ENCODE data around the gene RAB31.

RAB31 gene

DNA sequence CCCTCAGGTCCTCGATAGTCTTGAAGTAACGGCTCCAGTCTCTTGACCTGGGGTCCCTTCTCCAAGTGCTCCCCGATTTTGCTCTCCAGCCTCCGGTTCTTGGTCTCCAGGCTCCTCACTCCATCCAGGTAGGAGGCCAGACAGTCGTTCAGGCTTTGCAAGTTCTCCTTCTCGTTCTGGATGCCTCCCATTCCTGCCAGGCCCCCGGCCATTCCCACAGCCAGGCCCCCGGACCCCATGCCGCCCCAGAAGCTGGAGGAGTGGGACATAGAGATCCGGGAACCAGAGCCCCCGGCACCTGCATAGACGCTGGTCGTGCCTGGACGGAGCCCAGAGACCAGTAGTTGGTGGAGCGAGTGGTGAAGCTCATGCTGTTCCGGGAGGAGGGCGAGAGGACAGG lies 29.0 kb upstream of the RAB31 start:
- Histone ChIP-seq H3K36me3 (ENCODE audit: control insufficient read depth in 2 of 2, insufficient read depth in 2 of 2, low read length in 2 of 2) (no peaks in the 10 kb centered on the region), H3K9me3 (ENCODE audit: control insufficient read depth in 2 of 2, low read length in 2 of 2) (no peaks in the 10 kb centered on the region), H3K27me3 (ENCODE audit: control insufficient read depth in 2 of 2, insufficient read depth in 2 of 2, low read length in 2 of 2) (no peaks in the 10 kb centered on the region), H3K4me3 (ENCODE audit: low read length in 2 of 2) (no peak overlapping the region), H3K27ac (ENCODE audit: low read depth in 2 of 2, low read length in 2 of 2) (no peak overlapping the region), H3K4me1 (ENCODE audit: control insufficient read depth in 2 of 2, insufficient read depth in 2 of 2, low read length in 2 of 2) (no peaks in the 10 kb centered on the region), H3K9ac (ENCODE audit: low read depth in 1 of 2, low read length in 2 of 2) (no peak overlapping the region)

DNA sequence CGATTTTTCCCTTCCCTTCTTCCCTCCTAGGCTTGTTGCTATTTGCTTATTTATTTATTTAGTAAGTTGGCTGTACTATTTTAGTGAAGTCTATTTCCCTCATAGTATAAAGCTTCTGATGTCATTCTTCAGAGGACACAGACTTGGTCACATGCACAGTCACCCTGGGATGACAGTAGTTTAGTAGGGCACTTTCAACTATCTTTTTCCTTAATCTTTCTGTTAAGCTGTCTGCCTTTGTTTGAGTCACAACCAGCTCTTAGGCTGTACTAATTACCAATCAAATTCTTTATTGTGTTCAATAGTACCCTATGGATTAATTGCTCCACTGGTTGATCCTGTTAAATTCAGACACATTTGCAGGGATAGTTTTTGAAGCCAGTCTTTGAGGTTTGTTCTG lies 26.9 kb upstream of the RAB31 start:
- peaks cover 0 to 4% of the 10 kb centered on the region in 2 donors for H3K4me1 ChIP-seq (ENCODE audit: control insufficient read depth in 2 of 2, insufficient read depth in 2 of 2, low read length in 2 of 2)
- no peak overlapping the region for H3K9ac ChIP-seq (ENCODE audit: low read depth in 1 of 2, low read length in 2 of 2)
- H3K27me3 ChIP-seq (ENCODE audit: control insufficient read depth in 2 of 2, insufficient read depth in 2 of 2, low read length in 2 of 2), result no peaks in the 10 kb centered on the region
- H3K9me3 ChIP-seq (ENCODE audit: control insufficient read depth in 2 of 2, low read length in 2 of 2), result no peaks in the 10 kb centered on the region
- no peak overlapping the region for H3K4me3 ChIP-seq (ENCODE audit: low read length in 2 of 2)
- H3K27ac ChIP-seq (ENCODE audit: low read depth in 2 of 2, low read length in 2 of 2), result no peak overlapping the region
- H3K36me3 ChIP-seq (ENCODE audit: control insufficient read depth in 2 of 2, insufficient read depth in 2 of 2, low read length in 2 of 2), result no peaks in the 10 kb centered on the region

- Histone ChIP-seq H3K9me3 (ENCODE audit: control insufficient read depth in 2 of 2, low read length in 2 of 2) (no peaks in the 10 kb centered on the region), H3K27ac (ENCODE audit: low read depth in 2 of 2, low read length in 2 of 2) (no peak overlapping the region), H3K4me3 (ENCODE audit: low read length in 2 of 2) (no peak overlapping the region), H3K27me3 (ENCODE audit: control insufficient read depth in 2 of 2, insufficient read depth in 2 of 2, low read length in 2 of 2) (no peaks in the 10 kb centered on the region), H3K9ac (ENCODE audit: low read depth in 1 of 2, low read length in 2 of 2) (no peak overlapping the region), H3K4me1 (ENCODE audit: control insufficient read depth in 2 of 2, insufficient read depth in 2 of 2, low read length in 2 of 2) (peaks cover 0 to 4% of the 10 kb centered on the region in 2 donors), H3K36me3 (ENCODE audit: control insufficient read depth in 2 of 2, insufficient read depth in 2 of 2, low read length in 2 of 2) (no peaks in the 10 kb centered on the region)
Observed at GRCh38 chr18:9682572-9682971, 25.5 kb upstream of the RAB31 start.

GRCh38 chr18:9683418-9684396 lies 24.4 kb upstream of the RAB31 start:
- Histone ChIP-seq H3K4me3 (ENCODE audit: low read length in 2 of 2) (no peak overlapping the region), H3K4me1 (ENCODE audit: control insufficient read depth in 2 of 2, insufficient read depth in 2 of 2, low read length in 2 of 2) (peaks cover 0 to 4% of the 10 kb centered on the region in 2 donors), H3K27me3 (ENCODE audit: control insufficient read depth in 2 of 2, insufficient read depth in 2 of 2, low read length in 2 of 2) (no peaks in the 10 kb centered on the region), H3K27ac (ENCODE audit: low read depth in 2 of 2, low read length in 2 of 2) (peak overlapping the region in 1 of 2 donors; percentile 3), H3K36me3 (ENCODE audit: control insufficient read depth in 2 of 2, insufficient read depth in 2 of 2, low read length in 2 of 2) (no peaks in the 10 kb centered on the region), H3K9me3 (ENCODE audit: control insufficient read depth in 2 of 2, low read length in 2 of 2) (no peaks in the 10 kb centered on the region), H3K9ac (ENCODE audit: low read depth in 1 of 2, low read length in 2 of 2) (no peak overlapping the region)

DNA sequence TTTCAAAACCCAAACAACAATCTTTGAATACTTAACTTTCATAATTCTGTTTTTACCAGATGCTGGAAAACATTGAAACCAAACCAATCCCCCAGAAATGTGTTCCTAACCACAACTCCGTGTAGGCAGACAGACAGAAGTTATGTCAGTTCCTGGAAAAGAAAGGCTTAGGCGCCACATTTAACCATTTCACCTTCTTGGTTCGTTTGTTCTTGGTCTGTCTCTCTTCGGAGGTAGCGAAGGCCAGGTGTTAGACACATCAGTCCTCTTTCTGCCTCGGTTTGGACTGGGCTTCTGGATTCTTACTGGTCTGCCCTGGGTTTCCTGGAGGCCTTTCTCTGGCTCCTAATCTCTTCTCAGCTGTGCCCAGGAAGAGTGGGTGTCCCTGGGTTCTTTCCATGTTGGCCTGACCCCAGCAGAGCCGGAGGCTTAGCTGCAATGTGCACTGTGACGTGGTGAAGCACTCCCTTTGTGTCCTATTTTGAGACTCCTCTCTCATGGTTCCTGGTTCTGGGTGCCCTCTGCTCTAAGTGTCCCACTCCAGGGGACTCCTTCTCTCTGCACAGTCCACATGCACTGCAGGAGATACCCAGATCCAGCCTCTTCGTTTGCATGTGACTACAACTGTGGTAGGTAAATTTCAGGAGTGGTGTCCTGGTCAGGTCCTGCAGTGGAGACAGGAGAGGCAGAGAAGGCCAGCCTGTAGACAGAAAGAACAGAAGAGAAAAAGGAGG lies 23.1 kb upstream of the RAB31 start:
- Histone ChIP-seq H3K9me3 (ENCODE audit: control insufficient read depth in 2 of 2, low read length in 2 of 2) (no peaks in the 10 kb centered on the region), H3K4me1 (ENCODE audit: control insufficient read depth in 2 of 2, insufficient read depth in 2 of 2, low read length in 2 of 2) (peaks cover 0 to 4% of the 10 kb centered on the region in 2 donors), H3K4me3 (ENCODE audit: low read length in 2 of 2) (no peak overlapping the region), H3K27me3 (ENCODE audit: control insufficient read depth in 2 of 2, insufficient read depth in 2 of 2, low read length in 2 of 2) (no peaks in the 10 kb centered on the region), H3K36me3 (ENCODE audit: control insufficient read depth in 2 of 2, insufficient read depth in 2 of 2, low read length in 2 of 2) (no peaks in the 10 kb centered on the region), H3K27ac (ENCODE audit: low read depth in 2 of 2, low read length in 2 of 2) (peak overlapping the region in 1 of 2 donors; percentile 50), H3K9ac (ENCODE audit: low read depth in 1 of 2, low read length in 2 of 2) (no peak overlapping the region)

DNA sequence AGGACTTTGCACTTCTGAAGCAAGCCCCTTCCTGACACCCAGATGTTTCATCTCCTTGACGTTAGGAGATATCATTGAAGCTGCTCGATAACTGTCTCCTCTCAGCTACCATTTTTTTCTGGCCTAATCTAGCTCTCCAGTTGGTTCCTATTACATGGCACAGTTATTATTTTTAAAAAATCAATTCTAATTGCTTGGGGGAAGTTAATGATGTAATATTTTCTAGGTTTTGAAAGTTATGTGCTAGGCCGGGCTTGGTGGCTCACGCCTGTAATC lies 22.5 kb upstream of the RAB31 start:
- Histone ChIP-seq H3K9ac (ENCODE audit: low read depth in 1 of 2, low read length in 2 of 2) (no peak overlapping the region), H3K36me3 (ENCODE audit: control insufficient read depth in 2 of 2, insufficient read depth in 2 of 2, low read length in 2 of 2) (no peaks in the 10 kb centered on the region), H3K4me1 (ENCODE audit: control insufficient read depth in 2 of 2, insufficient read depth in 2 of 2, low read length in 2 of 2) (peaks cover 0 to 4% of the 10 kb centered on the region in 2 donors), H3K27ac (ENCODE audit: low read depth in 2 of 2, low read length in 2 of 2) (no peak overlapping the region), H3K9me3 (ENCODE audit: control insufficient read depth in 2 of 2, low read length in 2 of 2) (no peaks in the 10 kb centered on the region), H3K27me3 (ENCODE audit: control insufficient read depth in 2 of 2, insufficient read depth in 2 of 2, low read length in 2 of 2) (no peaks in the 10 kb centered on the region), H3K4me3 (ENCODE audit: low read length in 2 of 2) (no peak overlapping the region)

DNA sequence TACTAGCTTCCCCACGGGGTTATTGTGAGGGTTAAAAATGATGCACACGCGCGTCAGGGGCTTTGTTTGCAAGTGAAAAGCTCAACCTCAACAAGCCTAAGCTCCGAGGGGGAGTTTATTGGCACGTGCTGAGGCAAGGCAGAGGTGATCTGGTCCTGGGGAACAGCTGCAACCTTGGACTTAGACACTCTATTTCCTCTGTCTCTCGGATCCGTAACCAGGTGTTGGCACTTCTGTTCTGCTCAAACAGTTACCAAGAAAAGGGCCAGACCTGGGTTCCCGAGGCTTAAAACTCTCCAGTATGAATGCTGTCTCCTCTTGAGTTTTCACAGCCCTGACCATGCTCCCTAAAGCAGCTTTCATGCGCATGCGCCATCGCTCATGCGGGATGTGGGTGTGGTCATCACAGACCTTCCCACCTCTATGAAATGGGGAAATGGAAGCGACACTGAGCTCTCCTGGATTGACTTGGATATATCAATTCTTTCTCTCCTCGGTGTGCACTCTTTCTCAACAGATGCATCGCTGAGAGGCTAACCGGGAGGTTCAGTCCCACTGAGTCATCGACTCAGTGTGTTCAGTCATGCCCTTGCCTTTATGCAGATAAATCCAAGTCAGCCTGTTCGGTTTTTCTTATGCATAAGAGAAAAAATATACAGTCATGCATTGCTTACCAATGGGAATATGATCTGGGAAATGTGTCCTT lies 19.9 kb upstream of the RAB31 start:
- peaks cover 0 to 4% of the 10 kb centered on the region in 2 donors for H3K4me1 ChIP-seq (ENCODE audit: control insufficient read depth in 2 of 2, insufficient read depth in 2 of 2, low read length in 2 of 2)
- H3K9ac ChIP-seq (ENCODE audit: low read depth in 1 of 2, low read length in 2 of 2), result no peak overlapping the region
- H3K36me3 ChIP-seq (ENCODE audit: control insufficient read depth in 2 of 2, insufficient read depth in 2 of 2, low read length in 2 of 2), result no peaks in the 10 kb centered on the region
- no peaks in the 10 kb centered on the region for H3K9me3 ChIP-seq (ENCODE audit: control insufficient read depth in 2 of 2, low read length in 2 of 2)
- H3K27ac ChIP-seq (ENCODE audit: low read depth in 2 of 2, low read length in 2 of 2), result no peak overlapping the region
- no peaks in the 10 kb centered on the region for H3K27me3 ChIP-seq (ENCODE audit: control insufficient read depth in 2 of 2, insufficient read depth in 2 of 2, low read length in 2 of 2)
- no peak overlapping the region for H3K4me3 ChIP-seq (ENCODE audit: low read length in 2 of 2)

DNA sequence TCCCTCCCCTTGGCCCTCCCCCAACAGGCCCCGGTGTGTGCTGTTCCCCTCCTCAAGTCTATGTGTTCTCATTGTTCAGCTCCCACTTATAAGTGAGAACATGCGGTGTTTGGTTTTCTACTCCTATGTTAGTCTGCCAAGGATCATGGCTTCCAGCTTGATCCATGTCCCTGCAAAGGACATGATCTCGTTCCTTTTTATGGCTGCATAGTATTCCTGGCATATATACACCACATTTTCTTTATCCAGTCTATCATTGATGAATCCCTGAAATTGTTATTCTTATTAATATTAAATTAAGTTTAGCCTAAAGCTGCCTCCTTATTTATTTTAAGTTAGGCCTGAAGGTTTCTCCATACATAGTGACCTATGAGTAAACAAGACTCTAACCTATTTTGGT lies 18.8 kb upstream of the RAB31 start:
- Histone ChIP-seq H3K4me1 (ENCODE audit: control insufficient read depth in 2 of 2, insufficient read depth in 2 of 2, low read length in 2 of 2) (peaks cover 0 to 4% of the 10 kb centered on the region in 2 donors), H3K27ac (ENCODE audit: low read depth in 2 of 2, low read length in 2 of 2) (no peak overlapping the region), H3K4me3 (ENCODE audit: low read length in 2 of 2) (no peak overlapping the region), H3K36me3 (ENCODE audit: control insufficient read depth in 2 of 2, insufficient read depth in 2 of 2, low read length in 2 of 2) (no peaks in the 10 kb centered on the region), H3K27me3 (ENCODE audit: control insufficient read depth in 2 of 2, insufficient read depth in 2 of 2, low read length in 2 of 2) (no peaks in the 10 kb centered on the region), H3K9me3 (ENCODE audit: control insufficient read depth in 2 of 2, low read length in 2 of 2) (no peaks in the 10 kb centered on the region), H3K9ac (ENCODE audit: low read depth in 1 of 2, low read length in 2 of 2) (no peak overlapping the region)

GRCh38 chr18:9690418-9691188 lies 17.5 kb upstream of the RAB31 start:
- Histone ChIP-seq H3K9ac (ENCODE audit: low read depth in 1 of 2, low read length in 2 of 2) (no peak overlapping the region), H3K27ac (ENCODE audit: low read depth in 2 of 2, low read length in 2 of 2) (no peak overlapping the region), H3K4me1 (ENCODE audit: control insufficient read depth in 2 of 2, insufficient read depth in 2 of 2, low read length in 2 of 2) (no peaks in the 10 kb centered on the region), H3K36me3 (ENCODE audit: control insufficient read depth in 2 of 2, insufficient read depth in 2 of 2, low read length in 2 of 2) (no peaks in the 10 kb centered on the region), H3K27me3 (ENCODE audit: control insufficient read depth in 2 of 2, insufficient read depth in 2 of 2, low read length in 2 of 2) (no peaks in the 10 kb centered on the region), H3K9me3 (ENCODE audit: control insufficient read depth in 2 of 2, low read length in 2 of 2) (no peaks in the 10 kb centered on the region), H3K4me3 (ENCODE audit: low read length in 2 of 2) (no peak overlapping the region)

Data from mucosa of rectum (tissue), 2 donors.